B cell (primary cell): ENCODE data around the gene CLEC4G.

Experiments
- EZH2 ChIP-seq: IDR thresholded peaks from 2 replicates; pipeline ENCODE4 v1.6.1; 2012; ENCODE audit warnings: borderline replicate concordance, low read depth, mild to moderate bottlenecking, moderate library complexity, low read length; ENCODE audit not compliant: insufficient read depth, poor library complexity, severe bottlenecking
- TF ChIP-seq, protein P1 (sequence below): fragments of 200-600 bp; IDR thresholded peaks from one replicate; pipeline ENCODE4 v1.8.0; 2022; ENCODE audit warnings: antibody characterized with exemption, mild to moderate bottlenecking

DNA sequence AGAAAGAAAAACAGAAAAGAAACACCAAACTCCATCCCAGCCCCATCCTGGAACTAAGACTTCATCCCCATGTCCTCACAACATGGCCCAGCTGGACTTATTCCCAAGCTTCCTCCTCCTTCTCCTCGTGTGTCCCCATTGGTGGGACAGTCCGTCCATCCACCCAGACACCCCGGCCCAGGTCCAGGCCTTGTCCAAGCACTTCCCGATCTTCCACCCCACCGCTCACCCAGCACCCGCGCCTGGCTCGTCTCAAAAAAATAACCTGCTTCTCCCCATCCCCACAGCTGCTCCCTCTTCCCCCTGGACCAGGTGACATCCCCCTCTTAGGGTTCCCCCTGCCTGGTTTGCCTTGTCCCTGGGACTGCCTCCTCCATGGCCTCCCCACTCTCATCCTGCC lies 28.6 kb downstream of the CLEC4G start:
- TF ChIP-seq, protein P1, sequence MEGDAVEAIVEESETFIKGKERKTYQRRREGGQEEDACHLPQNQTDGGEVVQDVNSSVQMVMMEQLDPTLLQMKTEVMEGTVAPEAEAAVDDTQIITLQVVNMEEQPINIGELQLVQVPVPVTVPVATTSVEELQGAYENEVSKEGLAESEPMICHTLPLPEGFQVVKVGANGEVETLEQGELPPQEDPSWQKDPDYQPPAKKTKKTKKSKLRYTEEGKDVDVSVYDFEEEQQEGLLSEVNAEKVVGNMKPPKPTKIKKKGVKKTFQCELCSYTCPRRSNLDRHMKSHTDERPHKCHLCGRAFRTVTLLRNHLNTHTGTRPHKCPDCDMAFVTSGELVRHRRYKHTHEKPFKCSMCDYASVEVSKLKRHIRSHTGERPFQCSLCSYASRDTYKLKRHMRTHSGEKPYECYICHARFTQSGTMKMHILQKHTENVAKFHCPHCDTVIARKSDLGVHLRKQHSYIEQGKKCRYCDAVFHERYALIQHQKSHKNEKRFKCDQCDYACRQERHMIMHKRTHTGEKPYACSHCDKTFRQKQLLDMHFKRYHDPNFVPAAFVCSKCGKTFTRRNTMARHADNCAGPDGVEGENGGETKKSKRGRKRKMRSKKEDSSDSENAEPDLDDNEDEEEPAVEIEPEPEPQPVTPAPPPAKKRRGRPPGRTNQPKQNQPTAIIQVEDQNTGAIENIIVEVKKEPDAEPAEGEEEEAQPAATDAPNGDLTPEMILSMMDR = no peak
- TF ChIP-seq EZH2 = no peak
